ENCODE data around the gene PLCB2.

DNA sequence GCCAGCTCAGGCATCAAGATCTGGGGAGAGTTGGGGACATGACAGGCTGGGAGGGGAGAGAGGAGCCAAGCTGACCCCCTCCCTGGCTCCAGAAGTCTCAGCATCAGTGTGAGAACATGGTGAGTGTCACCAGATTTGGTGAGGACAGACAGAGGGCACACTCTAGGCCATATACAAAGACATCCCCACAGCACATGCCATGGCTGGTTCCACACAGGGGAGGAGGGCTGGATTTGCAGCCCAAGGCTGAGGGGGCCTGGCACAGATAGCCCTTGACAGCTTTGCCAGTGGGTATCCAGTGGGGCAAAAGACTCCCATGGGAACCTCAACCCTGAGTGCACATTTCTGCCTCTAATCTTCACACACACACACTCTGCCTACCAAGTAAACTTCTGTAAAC, 14.7 kb downstream of the PLCB2 start:
- TF ChIP-seq, protein P1, sequence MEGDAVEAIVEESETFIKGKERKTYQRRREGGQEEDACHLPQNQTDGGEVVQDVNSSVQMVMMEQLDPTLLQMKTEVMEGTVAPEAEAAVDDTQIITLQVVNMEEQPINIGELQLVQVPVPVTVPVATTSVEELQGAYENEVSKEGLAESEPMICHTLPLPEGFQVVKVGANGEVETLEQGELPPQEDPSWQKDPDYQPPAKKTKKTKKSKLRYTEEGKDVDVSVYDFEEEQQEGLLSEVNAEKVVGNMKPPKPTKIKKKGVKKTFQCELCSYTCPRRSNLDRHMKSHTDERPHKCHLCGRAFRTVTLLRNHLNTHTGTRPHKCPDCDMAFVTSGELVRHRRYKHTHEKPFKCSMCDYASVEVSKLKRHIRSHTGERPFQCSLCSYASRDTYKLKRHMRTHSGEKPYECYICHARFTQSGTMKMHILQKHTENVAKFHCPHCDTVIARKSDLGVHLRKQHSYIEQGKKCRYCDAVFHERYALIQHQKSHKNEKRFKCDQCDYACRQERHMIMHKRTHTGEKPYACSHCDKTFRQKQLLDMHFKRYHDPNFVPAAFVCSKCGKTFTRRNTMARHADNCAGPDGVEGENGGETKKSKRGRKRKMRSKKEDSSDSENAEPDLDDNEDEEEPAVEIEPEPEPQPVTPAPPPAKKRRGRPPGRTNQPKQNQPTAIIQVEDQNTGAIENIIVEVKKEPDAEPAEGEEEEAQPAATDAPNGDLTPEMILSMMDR (IDR thresholded peaks at IDR 0.05) = no peak
- no peak for TF ChIP-seq POLR2A (IDR thresholded peaks at IDR 0.05)
